IPS-15b (cell line): Measurements from ENCODE around the gene GRM7.

Experiments
- H3K27me3 ChIP-seq: one replicate; pipeline ENCODE4 v1.6.1; 2013; ENCODE audit warnings: low read length; ENCODE audit not compliant: control insufficient read depth, insufficient read depth
- H3K36me3 ChIP-seq: one replicate; pipeline ENCODE4 v1.6.1; 2013; ENCODE audit warnings: low read length; ENCODE audit not compliant: control insufficient read depth, insufficient read depth
- H3K4me1 ChIP-seq: one replicate; pipeline ENCODE4 v1.6.1; 2013; ENCODE audit warnings: mild to moderate bottlenecking, low read length; ENCODE audit not compliant: control insufficient read depth, insufficient read depth
- H3K4me3 ChIP-seq: one replicate; pipeline ENCODE4 v1.5.1; 2013; ENCODE audit warnings: low read depth, low read length
- H3K9ac ChIP-seq: one replicate; pipeline ENCODE4 v1.6.1; 2013; ENCODE audit warnings: low read depth, mild to moderate bottlenecking, low read length
- H3K9me3 ChIP-seq: one replicate; pipeline ENCODE4 v1.6.1; 2013; ENCODE audit warnings: mild to moderate bottlenecking, low read length; ENCODE audit not compliant: control insufficient read depth, insufficient read depth

Gene GRM7

DNA sequence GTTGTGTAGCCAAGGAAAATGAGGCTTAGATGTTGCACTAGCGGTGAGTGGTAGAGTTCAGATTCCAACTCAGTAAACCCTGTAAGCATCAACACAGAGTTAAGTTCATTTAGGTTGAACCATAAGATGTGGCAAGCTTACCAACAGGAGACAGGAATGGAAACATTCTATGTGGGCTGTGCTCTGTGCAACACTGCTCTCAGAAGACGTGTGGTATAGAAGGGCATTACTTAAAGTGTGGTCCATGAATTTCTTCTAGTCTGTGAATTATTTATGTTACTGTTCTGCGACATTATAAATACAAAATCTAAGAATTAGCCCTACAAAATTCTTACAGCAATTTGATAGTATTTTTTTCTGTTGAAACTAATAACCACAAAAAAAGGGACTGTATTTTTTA, 213.3 kb downstream of the GRM7 start:
- no peak overlapping the region for H3K4me3 ChIP-seq
- no peaks in the 10 kb centered on the region for H3K27me3 ChIP-seq
- no peaks in the 10 kb centered on the region for H3K4me1 ChIP-seq
- no peaks in the 10 kb centered on the region for H3K9me3 ChIP-seq
- H3K9ac ChIP-seq = no peak overlapping the region
- H3K36me3 ChIP-seq = no peaks in the 10 kb centered on the region

DNA sequence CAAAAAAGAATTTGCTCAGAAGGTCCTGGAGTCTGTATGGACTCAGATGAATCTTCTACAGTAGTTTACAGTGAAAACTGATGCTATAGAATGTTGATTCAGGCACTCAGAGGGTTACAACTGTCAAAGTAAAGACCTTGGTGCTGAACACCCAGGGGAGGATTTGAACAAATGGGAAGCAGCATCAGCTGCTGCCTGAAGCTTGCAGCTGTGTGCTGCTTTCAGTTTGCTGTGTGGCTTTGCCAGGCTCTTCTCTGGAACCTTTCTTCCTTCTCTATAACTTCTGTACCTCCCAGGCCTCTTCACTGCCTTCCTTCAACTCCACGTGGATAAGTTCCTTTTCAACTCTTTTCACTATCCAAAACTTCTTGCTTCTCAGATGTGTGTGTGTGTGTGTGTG, 214.2 kb downstream of the GRM7 start:
- H3K9me3 ChIP-seq = no peaks in the 10 kb centered on the region
- H3K36me3 ChIP-seq = no peaks in the 10 kb centered on the region
- H3K4me1 ChIP-seq = no peaks in the 10 kb centered on the region
- H3K27me3 ChIP-seq = no peaks in the 10 kb centered on the region
- no peak overlapping the region for H3K4me3 ChIP-seq
- no peak overlapping the region for H3K9ac ChIP-seq

DNA sequence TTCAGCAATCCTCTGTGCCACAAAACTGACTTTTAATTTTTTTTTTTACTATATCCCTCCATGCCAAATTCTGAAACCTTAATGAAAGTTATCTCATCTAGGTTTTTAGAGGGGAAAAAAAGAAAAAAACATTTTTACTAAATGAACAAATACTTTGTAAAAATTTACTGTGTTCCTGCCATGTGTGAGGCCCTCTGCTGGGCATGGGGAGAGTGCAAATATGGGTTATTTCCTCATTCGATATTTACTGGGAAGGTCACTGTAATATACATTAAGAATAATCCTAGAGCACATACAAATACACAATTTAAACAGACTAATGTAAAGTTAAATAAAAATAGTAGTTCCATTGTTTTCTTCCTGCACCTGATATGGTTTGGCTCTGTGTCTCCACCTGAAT, 215.0 kb downstream of the GRM7 start:
- Histone ChIP-seq H3K9ac (no peak overlapping the region), H3K4me1 (no peaks in the 10 kb centered on the region), H3K4me3 (no peak overlapping the region), H3K27me3 (no peaks in the 10 kb centered on the region), H3K9me3 (no peaks in the 10 kb centered on the region), H3K36me3 (no peaks in the 10 kb centered on the region)

DNA sequence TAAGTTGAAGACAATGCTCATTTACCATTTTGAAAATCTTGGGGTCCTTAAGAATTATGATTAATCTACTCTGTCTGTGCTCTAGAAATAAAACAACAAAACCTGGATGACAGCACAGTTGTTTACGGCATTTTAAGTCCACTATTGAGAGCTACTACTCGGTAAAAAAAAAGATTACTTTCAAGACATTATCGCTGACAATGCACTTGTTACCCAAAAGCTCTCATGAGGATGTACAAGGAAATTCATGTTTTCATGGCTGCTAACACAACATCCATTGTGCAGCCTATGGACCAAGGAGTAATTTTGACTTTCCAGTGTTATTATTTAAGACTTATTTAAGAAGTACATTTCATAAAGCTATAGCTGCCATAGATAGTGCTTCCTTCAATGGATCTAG, 221.3 kb downstream of the GRM7 start:
- Histone ChIP-seq H3K36me3 (no peaks in the 10 kb centered on the region), H3K4me3 (no peak overlapping the region), H3K9ac (no peak overlapping the region), H3K27me3 (no peaks in the 10 kb centered on the region), H3K9me3 (no peaks in the 10 kb centered on the region), H3K4me1 (no peaks in the 10 kb centered on the region)

DNA sequence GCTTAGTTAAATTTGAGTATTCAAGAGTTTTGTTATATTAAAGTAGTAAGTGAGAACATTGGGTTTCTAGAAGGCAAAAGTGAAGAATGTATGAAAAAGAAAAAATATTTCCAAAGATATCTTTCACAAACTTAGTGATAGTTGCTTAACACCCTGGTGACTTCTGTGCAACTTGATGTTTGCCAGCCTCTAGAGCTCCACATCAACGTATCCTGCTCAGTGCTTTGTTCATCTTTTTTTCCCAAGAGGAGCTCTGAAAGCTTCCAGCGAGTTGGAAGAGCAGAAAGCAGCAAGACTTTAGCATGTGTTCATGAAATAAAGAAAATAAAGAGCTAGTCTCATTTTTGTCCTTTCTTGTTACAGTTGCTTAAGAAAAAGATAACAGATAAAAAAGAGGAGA, 225.5 kb downstream of the GRM7 start:
- Histone ChIP-seq H3K27me3 (no peaks in the 10 kb centered on the region), H3K36me3 (no peaks in the 10 kb centered on the region)

DNA sequence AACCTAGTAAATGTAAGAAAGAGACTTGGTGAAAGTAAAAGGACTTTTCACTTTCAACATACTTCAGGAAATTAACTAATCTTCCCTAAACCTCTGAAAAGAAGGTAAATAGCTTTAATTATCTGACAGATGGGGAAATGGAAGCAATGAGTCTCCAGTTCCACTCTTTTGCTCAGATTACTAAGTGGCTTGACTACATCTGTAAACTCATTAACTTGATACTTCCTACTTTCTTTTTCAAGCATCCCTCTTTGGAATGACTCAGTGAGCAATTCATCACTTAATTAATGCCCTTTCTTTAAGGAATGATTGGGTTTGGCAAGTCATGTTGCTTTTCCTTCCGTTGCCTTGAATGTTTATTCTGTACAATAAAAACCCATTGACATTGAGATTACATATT, 234.2 kb downstream of the GRM7 start:
- H3K27me3 ChIP-seq = no peaks in the 10 kb centered on the region
- no peaks in the 10 kb centered on the region for H3K36me3 ChIP-seq
- H3K4me3 ChIP-seq = no peak overlapping the region
- H3K9me3 ChIP-seq = no peaks in the 10 kb centered on the region
- H3K9ac ChIP-seq = no peak overlapping the region
- H3K4me1 ChIP-seq = no peaks in the 10 kb centered on the region

More for the DNA sequence above, 225.5 kb downstream of the GRM7 start:
- Histone ChIP-seq H3K4me1 (no peaks in the 10 kb centered on the region), H3K9ac (no peak overlapping the region), H3K4me3 (no peak overlapping the region), H3K9me3 (no peaks in the 10 kb centered on the region)

DNA sequence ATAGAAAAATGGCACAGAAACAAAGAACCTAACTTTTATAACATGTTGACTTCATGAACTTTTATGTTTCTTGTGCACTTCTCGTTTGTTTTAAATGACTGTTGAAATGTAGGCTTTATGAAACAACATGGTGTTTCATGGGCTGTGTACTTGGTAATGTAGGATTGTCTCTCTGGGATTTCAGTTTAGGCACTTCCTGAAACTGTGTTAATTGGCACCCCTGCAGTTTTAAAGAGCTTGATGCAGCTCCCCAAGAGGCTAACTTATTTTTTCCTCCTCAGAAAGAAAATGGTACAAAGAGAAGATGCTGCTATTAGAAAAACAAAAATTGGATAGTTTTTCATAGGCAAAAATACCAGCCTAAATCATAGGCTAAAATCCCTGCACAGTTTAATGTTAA, 239.2 kb downstream of the GRM7 start:
- Histone ChIP-seq H3K4me3 (no peak overlapping the region), H3K36me3 (no peaks in the 10 kb centered on the region), H3K4me1 (no peaks in the 10 kb centered on the region), H3K27me3 (no peaks in the 10 kb centered on the region), H3K9ac (no peak overlapping the region), H3K9me3 (no peaks in the 10 kb centered on the region)

DNA sequence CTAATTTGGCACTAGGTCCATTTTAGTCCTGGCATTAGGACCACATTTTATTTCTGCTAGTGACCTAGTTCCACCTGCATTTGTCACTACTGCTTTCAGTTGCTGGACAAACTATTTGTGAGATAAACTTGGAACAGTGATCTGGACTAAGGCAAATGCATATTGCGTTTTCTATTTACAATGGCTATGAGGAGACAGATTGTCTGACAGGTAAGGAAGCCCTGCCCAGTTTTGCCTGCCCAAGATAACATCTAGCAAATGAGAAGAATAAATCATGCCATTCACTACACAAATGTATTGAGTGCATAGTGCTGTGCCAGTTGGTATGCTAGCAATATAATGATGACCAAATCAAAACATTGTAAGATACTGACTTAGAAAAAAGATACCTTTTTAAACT, 245.7 kb downstream of the GRM7 start:
- Histone ChIP-seq H3K4me3 (no peak overlapping the region), H3K27me3 (no peaks in the 10 kb centered on the region), H3K36me3 (no peaks in the 10 kb centered on the region), H3K9me3 (no peaks in the 10 kb centered on the region), H3K4me1 (no peaks in the 10 kb centered on the region), H3K9ac (no peak overlapping the region)

DNA sequence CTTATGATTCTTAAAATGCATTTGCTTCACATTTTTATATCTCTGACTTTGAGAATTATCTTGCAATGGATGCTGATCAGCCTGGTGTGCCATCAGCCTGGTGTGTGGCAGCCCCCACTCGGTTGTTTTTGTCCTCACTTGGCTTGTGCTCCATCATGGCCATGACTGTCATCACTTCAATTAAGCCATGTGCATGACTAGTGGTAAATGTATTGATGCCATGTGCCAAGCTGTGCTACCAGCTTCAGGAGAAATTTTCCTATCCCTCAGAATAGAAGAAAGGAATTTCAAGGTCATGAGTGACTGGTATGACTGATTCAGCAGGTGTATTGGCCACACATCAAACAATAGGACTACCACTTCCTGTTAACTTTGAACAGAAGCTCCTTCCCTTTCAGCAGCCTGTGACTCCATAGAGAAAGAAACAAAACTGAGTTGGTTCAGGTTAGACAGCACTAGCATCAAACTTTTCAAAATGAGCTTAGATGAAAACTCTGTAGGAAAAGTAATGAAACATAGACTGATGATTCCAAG, 251.7 kb downstream of the GRM7 start:
- no peak overlapping the region for H3K4me3 ChIP-seq

DNA sequence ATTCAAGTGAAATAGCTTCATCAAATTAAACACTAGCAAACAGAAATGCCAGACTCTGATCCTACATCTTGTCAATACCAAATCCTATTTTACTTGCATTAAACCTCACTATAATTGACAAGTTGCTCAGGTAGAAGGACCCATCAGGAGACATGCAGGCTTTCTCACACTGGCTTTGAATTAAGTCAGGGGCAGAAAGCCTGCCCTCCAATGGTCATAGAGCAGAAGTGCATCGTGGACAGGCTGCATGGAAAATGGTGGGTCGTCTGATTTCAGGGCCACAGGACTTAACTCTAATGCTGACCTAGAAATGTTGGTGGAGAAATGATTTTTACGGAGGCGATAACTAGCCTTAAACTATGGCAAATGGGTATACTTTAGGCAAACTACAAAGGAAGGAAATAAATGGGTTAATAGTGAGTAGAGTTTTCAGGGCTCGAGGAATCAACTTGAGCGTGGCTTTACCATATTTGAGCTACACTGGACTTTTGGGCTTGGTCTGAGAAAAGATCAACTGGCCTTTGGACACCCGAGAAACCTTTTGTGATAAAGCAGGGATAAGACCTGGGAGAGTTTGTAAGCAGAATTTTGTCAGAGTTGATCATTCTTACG, 283.9 kb downstream of the GRM7 start:
- no peaks in the 10 kb centered on the region for H3K4me1 ChIP-seq
- no peaks in the 10 kb centered on the region for H3K36me3 ChIP-seq
- no peaks in the 10 kb centered on the region for H3K27me3 ChIP-seq
- no peak overlapping the region for H3K9ac ChIP-seq
- H3K9me3 ChIP-seq = no peaks in the 10 kb centered on the region
- no peak overlapping the region for H3K4me3 ChIP-seq

More for the DNA sequence above, 251.7 kb downstream of the GRM7 start:
- H3K9me3 ChIP-seq = no peaks in the 10 kb centered on the region
- H3K9ac ChIP-seq = no peak overlapping the region
- no peaks in the 10 kb centered on the region for H3K4me1 ChIP-seq
- no peaks in the 10 kb centered on the region for H3K27me3 ChIP-seq
- H3K36me3 ChIP-seq = no peaks in the 10 kb centered on the region

DNA sequence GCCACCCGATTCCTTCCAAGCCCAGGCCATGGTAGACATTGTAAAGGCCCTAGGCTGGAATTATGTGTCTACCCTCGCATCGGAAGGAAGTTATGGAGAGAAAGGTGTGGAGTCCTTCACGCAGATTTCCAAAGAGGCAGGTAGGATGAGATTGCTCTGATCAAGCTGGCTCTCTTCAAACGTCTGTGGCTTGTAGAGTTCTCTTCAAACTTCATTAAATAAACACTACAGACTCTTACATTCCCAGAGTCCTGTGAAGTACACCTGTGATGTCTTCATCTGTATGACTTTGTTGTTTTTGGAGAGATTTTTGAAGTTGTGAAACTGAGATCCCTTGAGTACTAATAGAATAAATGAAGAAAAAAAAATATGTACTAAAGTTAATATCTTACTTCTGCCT, 285.6 kb downstream of the GRM7 start:
- Histone ChIP-seq H3K36me3 (no peaks in the 10 kb centered on the region), H3K9ac (no peak overlapping the region), H3K4me1 (no peaks in the 10 kb centered on the region), H3K4me3 (no peak overlapping the region), H3K9me3 (no peaks in the 10 kb centered on the region), H3K27me3 (no peaks in the 10 kb centered on the region)

DNA sequence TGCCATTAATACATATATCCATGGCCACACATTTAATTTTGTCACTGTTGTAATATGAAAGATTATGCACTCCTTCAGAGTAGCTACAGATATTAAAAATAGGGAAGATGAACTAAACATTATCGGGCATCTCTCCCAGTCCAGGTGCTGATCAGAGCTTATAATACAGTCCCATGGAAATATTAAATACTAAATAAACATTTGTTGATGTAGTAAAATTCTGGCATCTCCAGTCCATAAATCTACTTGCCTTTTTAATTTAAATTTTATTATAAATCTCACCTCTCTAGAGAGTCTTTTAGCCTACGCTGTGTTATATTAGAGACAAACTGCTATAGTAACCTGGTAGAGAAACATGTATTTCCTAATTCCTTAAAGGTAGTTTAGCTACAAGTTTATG, 297.6 kb downstream of the GRM7 start:
- no peaks in the 10 kb centered on the region for H3K27me3 ChIP-seq
- H3K9ac ChIP-seq = no peak overlapping the region
- no peaks in the 10 kb centered on the region for H3K4me1 ChIP-seq
- H3K9me3 ChIP-seq = no peaks in the 10 kb centered on the region
- no peak overlapping the region for H3K4me3 ChIP-seq
- no peaks in the 10 kb centered on the region for H3K36me3 ChIP-seq
